OCI-LY3 (cell line): Measurements from ENCODE around the gene SMAD6.

Source experiments
- EZH2phosphoT487 ChIP-seq: fragments of 200-600 bp; shearing (Covaris generic); IDR thresholded peaks from 2 replicates; pipeline ENCODE4 v1.6.1; 2018; ENCODE audit warnings: antibody characterized with exemption, mixed run types, low read depth
- TF ChIP-seq, protein P1 (sequence below): fragments of 200-600, 300-600 bp; sonication (generic); IDR thresholded peaks from 2 replicates; pipeline ENCODE4 v1.5.1; 2014; ENCODE audit warnings: antibody characterized with exemption, low read length, low read depth

GRCh38 chr15:66709884-66710283 is 7.8 kb downstream of the SMAD6 start:
- TF ChIP-seq, protein P1, sequence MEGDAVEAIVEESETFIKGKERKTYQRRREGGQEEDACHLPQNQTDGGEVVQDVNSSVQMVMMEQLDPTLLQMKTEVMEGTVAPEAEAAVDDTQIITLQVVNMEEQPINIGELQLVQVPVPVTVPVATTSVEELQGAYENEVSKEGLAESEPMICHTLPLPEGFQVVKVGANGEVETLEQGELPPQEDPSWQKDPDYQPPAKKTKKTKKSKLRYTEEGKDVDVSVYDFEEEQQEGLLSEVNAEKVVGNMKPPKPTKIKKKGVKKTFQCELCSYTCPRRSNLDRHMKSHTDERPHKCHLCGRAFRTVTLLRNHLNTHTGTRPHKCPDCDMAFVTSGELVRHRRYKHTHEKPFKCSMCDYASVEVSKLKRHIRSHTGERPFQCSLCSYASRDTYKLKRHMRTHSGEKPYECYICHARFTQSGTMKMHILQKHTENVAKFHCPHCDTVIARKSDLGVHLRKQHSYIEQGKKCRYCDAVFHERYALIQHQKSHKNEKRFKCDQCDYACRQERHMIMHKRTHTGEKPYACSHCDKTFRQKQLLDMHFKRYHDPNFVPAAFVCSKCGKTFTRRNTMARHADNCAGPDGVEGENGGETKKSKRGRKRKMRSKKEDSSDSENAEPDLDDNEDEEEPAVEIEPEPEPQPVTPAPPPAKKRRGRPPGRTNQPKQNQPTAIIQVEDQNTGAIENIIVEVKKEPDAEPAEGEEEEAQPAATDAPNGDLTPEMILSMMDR: no peak
- no peak for TF ChIP-seq EZH2phosphoT487
